HFFc6 (cell line): ENCODE results near the gene HLF. TPM values are rescaled to one million over a fixed set of nuclear protein-coding genes. Genes with fewer than 3 reads are reported as not detected.
A peak's percentile ranks its signal among the peaks of the same experiment; 100 is the strongest.

Source experiments
- DNase-seq: peaks from one replicate; pipeline ENCODE4 v3.0.0-alpha.2; 2018
- H3K27ac Mint-ChIP-seq: 2 replicates; pipeline ENCODE4 v1.8.0; 2020; ENCODE audit warnings: mild to moderate bottlenecking, mixed read lengths
- H3K27me3 Mint-ChIP-seq: 2 replicates; pipeline ENCODE4 v1.8.0; 2021; ENCODE audit warnings: mild to moderate bottlenecking, moderate library complexity, mixed read lengths; ENCODE audit not compliant: insufficient read depth
- H3K36me3 Mint-ChIP-seq: 2 replicates; pipeline ENCODE4 v1.8.0; 2021; ENCODE audit warnings: low read depth, mixed read lengths
- H3K4me1 Mint-ChIP-seq: 2 replicates; pipeline ENCODE4 v1.8.0; 2020; ENCODE audit warnings: low read depth, mixed read lengths
- H3K4me3 Mint-ChIP-seq: 2 replicates; pipeline ENCODE4 v1.8.0; 2020; ENCODE audit warnings: mild to moderate bottlenecking, moderate library complexity, mixed read lengths
- H3K9me3 Mint-ChIP-seq: 2 replicates; pipeline ENCODE4 v1.8.0; 2020; ENCODE audit warnings: mild to moderate bottlenecking, mixed read lengths
- total RNA-seq, 6 experiments: library from RNA; stranded (reverse); fragmentation: NEBNext Ultra II Directional; extraction: Animal tissue kit (Norgen Biotek cat#: 25700); gene quantifications; 2 replicates in 1 of 6; 3 replicates in 5 of 6; pipeline ENCODE4 v1.2.3, GENCODE V29; 2021
- TF ChIP-seq, protein P1 (sequence below): fragments of 200-600 bp; sonication (generic); IDR thresholded peaks from 2 replicates; pipeline ENCODE4 v1.5.0; 2021; ENCODE audit warnings: antibody characterized with exemption, mild to moderate bottlenecking

HLF gene
- total RNA-seq, 6 experiments from 2014 or later, result not detected

DNA sequence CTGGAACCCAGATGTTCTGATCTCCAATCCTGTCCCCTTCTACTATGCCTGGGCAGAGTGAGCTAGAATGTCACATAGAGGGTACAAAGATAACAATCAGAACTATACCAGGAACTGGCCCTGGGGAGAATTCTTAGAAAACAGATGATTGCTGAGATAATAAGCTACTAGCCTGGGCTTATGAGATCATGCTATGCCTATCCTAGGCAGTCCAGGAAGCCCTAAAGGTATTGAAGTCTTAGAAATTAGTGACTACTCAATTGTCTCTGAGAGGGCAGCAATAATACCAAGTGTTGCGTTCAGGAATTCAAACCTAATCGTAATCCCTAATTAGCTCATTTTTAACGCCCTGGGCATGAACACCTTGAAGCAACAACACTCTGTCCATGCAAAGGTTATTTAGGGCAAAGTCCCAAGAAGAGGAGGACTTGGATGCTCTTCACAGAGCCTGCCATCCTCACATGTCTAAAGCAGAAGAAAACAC is 79.8 kb downstream of the HLF start:
- H3K4me1 Mint-ChIP-seq, result peaks cover 13% of the 10 kb centered on the region
- H3K9me3 Mint-ChIP-seq, result no peaks in the 10 kb centered on the region; the same call in 1 of the 2 replicates
- DNase-seq, result no peak
- TF ChIP-seq, protein P1, sequence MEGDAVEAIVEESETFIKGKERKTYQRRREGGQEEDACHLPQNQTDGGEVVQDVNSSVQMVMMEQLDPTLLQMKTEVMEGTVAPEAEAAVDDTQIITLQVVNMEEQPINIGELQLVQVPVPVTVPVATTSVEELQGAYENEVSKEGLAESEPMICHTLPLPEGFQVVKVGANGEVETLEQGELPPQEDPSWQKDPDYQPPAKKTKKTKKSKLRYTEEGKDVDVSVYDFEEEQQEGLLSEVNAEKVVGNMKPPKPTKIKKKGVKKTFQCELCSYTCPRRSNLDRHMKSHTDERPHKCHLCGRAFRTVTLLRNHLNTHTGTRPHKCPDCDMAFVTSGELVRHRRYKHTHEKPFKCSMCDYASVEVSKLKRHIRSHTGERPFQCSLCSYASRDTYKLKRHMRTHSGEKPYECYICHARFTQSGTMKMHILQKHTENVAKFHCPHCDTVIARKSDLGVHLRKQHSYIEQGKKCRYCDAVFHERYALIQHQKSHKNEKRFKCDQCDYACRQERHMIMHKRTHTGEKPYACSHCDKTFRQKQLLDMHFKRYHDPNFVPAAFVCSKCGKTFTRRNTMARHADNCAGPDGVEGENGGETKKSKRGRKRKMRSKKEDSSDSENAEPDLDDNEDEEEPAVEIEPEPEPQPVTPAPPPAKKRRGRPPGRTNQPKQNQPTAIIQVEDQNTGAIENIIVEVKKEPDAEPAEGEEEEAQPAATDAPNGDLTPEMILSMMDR, result no peak
- H3K4me3 Mint-ChIP-seq, result no peak overlapping the region
- H3K27ac Mint-ChIP-seq, result no peak overlapping the region
- peaks cover 13% of the 10 kb centered on the region for H3K27me3 Mint-ChIP-seq
- H3K36me3 Mint-ChIP-seq, result no peaks in the 10 kb centered on the region

DNA sequence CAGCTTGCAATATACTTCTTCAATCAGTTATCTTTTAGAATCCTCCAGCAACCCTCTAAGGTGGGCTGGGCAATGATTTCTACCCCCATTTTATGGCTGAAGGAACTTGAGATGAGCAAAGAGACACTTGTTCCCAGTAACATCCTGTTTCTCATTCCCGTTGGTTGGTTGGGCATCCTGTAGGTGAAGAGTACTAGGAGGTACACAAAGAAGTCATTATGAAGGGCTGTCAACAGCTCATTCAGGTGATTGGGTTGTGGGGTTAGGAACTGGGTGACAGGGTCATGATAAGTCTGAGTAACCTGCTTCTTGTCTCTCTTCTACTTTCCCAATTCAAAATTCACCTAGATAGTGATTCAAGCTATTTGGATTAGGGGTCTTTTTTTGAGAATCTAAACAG is 80.4 kb downstream of the HLF start:
- H3K27ac Mint-ChIP-seq, result no peak overlapping the region
- DNase-seq, result no peak
- H3K4me3 Mint-ChIP-seq, result no peak overlapping the region
- peaks cover 10% of the 10 kb centered on the region for H3K27me3 Mint-ChIP-seq
- TF ChIP-seq, protein P1, result no peak
- H3K36me3 Mint-ChIP-seq, result no peaks in the 10 kb centered on the region
- peaks cover 13% of the 10 kb centered on the region for H3K4me1 Mint-ChIP-seq
- H3K9me3 Mint-ChIP-seq, result no peaks in the 10 kb centered on the region; the same call in 1 of the 2 replicates

DNA sequence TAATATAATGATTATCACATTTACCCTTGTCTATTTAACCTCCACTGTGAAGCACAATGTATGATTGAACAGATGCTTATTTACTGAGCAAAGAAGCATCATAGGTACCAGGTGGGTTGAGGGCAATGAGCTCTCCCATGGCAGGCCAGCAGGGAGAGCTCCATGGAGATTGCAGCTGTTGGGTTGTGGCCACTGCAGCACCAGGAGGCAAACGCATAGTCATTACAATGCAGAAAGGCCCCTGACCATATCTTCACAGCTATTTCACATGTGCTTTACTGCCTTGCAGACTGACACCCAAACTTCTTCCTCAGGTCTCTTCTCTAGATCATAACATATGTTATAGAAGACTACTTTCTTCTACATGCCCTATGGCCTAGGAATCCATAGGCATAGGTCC is 81.9 kb downstream of the HLF start:
- H3K4me3 Mint-ChIP-seq, result no peak overlapping the region

DNA sequence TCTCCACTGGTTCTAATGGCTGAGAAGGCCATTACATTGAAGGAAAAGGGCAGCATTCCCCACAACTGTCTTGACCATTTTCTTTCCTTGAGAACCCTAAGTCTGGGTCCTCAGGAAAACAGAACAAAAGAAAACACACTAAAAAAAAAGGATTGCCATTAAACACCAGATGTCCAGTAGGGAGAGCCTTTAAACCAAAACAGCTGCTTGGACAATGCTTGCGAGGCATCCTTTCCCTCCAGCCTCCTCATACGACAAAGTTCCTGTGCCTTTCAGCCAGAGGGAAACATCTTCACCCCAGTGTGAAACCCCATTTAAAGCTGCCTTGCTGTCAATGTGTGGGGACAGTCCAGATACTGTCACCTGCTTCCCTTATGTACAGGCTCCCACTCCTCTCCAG is 82.6 kb downstream of the HLF start:
- Mint-ChIP-seq H3K27ac (no peak overlapping the region), H3K27me3 (peaks cover 7% of the 10 kb centered on the region), H3K36me3 (no peaks in the 10 kb centered on the region), H3K9me3 (no peaks in the 10 kb centered on the region; the same call in 1 of the 2 replicates), H3K4me3 (no peak overlapping the region), H3K4me1 (peaks cover 13% of the 10 kb centered on the region)
- no peak for DNase-seq
- TF ChIP-seq, protein P1, result no peak

More for the DNA sequence above, 81.9 kb downstream of the HLF start:
- DNase-seq, result no peak
- Mint-ChIP-seq H3K36me3 (no peaks in the 10 kb centered on the region), H3K9me3 (no peaks in the 10 kb centered on the region; the same call in 1 of the 2 replicates), H3K27ac (no peak overlapping the region), H3K4me1 (peaks cover 13% of the 10 kb centered on the region), H3K27me3 (peaks cover 10% of the 10 kb centered on the region)
- TF ChIP-seq, protein P1, result no peak

DNA sequence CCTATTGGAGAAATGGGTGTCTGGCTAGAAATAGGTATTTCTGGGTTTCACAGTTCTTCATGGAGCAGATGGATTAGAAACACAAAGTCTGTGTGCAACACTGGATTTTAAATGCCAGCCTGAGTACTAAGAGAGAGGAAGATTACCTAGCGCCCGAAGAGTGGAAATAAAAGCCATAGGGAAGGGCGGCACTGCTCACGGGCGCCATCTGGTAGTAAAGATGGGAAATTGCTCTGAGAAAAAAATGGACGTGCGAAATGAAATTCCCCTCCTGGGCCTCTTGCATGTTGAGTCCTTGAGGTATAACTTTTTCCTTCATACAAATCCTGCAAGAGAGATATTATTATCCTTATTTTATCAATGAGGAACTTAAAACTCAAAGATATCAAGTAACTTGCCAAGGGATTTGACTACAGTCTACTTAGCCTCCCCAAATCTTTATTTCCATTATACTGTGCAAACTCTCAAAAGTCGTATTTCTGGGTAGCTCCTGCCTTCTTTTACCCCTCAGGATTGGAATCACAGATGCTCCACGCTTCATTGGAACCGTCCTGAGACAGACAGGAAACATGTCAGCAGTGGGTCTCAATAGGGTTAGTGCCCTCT is 84.1 kb downstream of the HLF start:
- no peak overlapping the region for H3K27ac Mint-ChIP-seq
- TF ChIP-seq, protein P1, result peak; percentile 86
- H3K36me3 Mint-ChIP-seq, result no peaks in the 10 kb centered on the region
- no peaks in the 10 kb centered on the region; the same call in 1 of the 2 replicates for H3K9me3 Mint-ChIP-seq
- H3K4me3 Mint-ChIP-seq, result no peak overlapping the region
- DNase-seq, result peak; percentile 13
- H3K4me1 Mint-ChIP-seq, result peaks cover 13% of the 10 kb centered on the region
- H3K27me3 Mint-ChIP-seq, result peaks cover 4% of the 10 kb centered on the region
